D721Med (cell line): Measurements from ENCODE around the gene NCMAP.

ENCODE experiments used
- DNase-seq: peaks from one replicate; pipeline ENCODE4 v3.0.0; 2011; ENCODE audit warnings: low spot score; ENCODE audit not compliant: insufficient read length
- FAIRE-seq: peaks from 2 replicates; lab custom pipeline; 2011; peaks lifted over from hg19 to GRCh38; lab: Jason Lieb, UNC
- CTCF ChIP-seq: IDR thresholded peaks from 2 replicates; pipeline ENCODE4 v1.5.1; 2012; ENCODE audit warnings: mild to moderate bottlenecking, control low read depth; ENCODE audit not compliant: insufficient read depth; ENCODE audit errors: missing control alignments

NCMAP gene

GRCh38 chr1:24586970-24587820 lies 31.3 kb downstream of the NCMAP start:
- FAIRE-seq (no peak), DNase-seq (no peak)
- peak; percentile 78 for TF ChIP-seq CTCF

- FAIRE-seq, result no peak
- TF ChIP-seq CTCF, result no peak
- no peak for DNase-seq
Observed at GRCh38 chr1:24588573-24588972, 32.7 kb downstream of the NCMAP start.

- no peak for DNase-seq
- no peak for TF ChIP-seq CTCF
- no peak for FAIRE-seq
Observed at GRCh38 chr1:24589200-24589599, 33.3 kb downstream of the NCMAP start.

GRCh38 chr1:24591781-24592180 lies 35.9 kb downstream of the NCMAP start:
- TF ChIP-seq CTCF, result no peak
- DNase-seq (no peak), FAIRE-seq (no peak)

GRCh38 chr1:24594328-24594598 lies 38.4 kb downstream of the NCMAP start:
- no peak for FAIRE-seq
- no peak for DNase-seq
- TF ChIP-seq CTCF, result no peak

GRCh38 chr1:24596401-24596880 lies 40.6 kb downstream of the NCMAP start:
- DNase-seq, result no peak
- no peak for FAIRE-seq
- TF ChIP-seq CTCF, result no peak

- TF ChIP-seq CTCF, result no peak
- FAIRE-seq (no peak), DNase-seq (no peak)
Observed at GRCh38 chr1:24599265-24599664, 43.4 kb downstream of the NCMAP start.
